Pons (tissue), 1 donor: ENCODE results near the gene SAP130.
A peak's percentile ranks its signal among the peaks of the same experiment; 100 is the strongest.

Experiments
- DNase-seq: peaks from one replicate; pipeline ENCODE4 v3.0.0-alpha.2; 2016; ENCODE audit warnings: low spot score

SAP130 gene

DNA sequence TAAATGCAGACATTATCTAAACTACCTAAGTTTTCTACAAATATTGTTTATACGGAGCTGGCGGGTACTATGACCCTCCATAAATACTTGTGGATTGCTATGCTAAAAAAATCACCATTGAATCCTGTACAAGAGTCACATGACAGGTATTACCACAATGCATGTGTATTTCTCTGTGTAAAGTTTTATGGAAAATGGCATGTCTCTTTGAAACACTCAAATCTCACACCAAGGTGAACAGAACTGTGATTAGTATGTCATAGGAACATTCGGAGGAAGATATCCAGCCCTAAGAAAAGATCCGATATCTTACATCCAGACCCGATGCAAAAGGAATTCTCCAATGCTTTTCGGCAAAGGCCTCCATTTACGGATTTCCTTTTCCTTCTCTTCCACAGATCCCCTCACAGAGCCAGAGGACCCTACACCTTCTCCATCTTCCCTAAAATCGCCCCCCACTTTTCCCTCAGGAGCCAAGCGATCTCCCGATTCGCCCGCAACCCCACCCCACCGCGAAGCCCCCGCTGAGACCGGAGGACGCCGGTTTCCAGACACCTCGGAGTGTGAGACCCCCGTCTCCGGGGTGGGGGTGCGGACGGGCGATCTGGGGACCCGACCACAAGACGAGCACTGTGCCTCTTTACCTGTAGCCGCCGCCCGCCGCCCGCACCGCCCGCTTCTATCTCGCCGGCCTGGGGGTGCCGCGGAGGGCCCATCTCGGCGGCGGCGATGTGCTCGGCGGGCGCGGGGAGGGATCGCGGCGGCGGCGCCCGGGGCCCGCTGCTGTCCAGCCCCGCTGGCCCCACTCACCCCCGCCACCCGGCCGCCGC is 1.2 kb downstream of the SAP130 start:
- peak; percentile 35 for DNase-seq

DNA sequence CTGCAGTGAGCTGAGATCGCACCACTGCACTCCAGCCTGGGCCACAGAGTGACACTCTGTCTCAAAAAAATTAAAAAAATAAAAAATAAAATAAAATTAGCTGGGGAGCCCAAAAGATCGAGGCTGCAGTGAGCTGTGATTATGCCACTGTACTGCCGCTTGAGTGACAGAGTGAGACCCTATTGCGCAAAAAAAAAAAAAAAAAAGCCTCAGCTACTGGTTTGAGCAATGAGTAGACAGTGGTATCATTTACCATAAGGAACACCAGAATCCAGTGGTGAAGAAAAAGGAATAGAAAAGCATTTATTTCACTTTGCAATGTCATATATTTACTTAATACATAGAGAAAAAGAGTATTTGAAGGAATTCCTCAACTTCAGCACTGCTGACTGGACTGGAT is 3.0 kb downstream of the SAP130 start:
- no peak for DNase-seq

GRCh38 chr2:128017561-128017960 is 10.3 kb downstream of the SAP130 start:
- DNase-seq, result no peak

DNA sequence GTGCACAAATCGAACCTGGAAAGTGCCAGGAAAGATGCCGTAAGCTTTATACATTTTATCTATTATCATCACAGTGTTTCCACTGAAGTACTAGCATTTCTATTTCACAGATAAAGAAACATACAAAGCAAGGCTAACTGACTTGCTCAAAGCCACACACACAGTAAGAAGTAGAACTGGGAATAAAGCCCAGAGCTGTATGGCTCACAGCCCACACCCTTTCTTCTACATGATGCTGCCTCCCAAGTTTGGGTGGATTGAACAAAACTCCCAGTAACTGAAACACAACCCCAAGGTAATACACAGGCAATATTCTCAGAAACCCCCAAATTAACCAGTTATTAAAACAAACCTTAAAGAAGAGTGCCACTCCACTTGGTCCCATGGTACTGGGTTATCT is 11.2 kb downstream of the SAP130 start:
- DNase-seq, result peak; percentile 22

DNA sequence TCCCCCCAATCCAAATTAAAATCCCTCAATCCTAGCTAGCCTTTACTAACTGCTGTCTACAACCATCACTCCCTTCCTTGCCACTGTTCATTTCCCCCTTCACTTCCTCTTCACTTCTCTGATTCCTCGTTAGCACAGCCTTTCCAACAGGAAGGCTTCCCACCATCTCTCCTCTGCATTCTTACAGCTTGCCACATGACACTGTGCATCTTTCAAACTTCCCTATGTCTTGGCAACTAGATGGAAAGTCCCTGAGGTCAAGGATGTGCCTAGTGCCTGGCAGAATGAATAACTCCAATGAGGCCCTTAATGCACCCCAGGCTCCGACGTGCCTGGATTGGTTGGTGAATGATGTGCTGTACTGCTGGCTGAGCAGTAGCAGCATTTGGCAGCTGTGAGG is 15.2 kb downstream of the SAP130 start:
- DNase-seq, result no peak

GRCh38 chr2:128008074-128008672 is 19.7 kb downstream of the SAP130 start:
- no peak for DNase-seq

DNA sequence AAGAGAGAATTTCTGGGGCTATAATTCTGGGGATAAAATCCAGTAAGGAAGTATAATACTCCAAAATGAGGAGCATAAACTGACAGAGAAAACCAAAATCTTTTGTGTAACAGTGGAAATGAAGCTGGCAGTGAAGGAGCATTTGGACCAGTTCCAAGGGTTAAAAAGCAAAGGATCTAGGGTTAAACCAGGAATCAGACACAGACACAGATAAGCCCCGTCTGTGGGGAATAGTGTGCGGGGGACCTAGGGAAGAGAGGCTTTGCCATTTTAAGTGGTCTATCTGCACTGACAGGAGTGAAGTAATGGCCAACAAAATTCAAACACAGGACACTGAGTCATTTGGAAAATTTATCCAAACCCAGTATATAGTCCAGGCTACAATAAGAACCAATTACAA is 23.4 kb downstream of the SAP130 start:
- DNase-seq, result no peak

GRCh38 chr2:128003463-128003862 is 24.4 kb downstream of the SAP130 start:
- no peak for DNase-seq

GRCh38 chr2:127996160-127996559 is 31.7 kb downstream of the SAP130 start:
- no peak for DNase-seq

DNA sequence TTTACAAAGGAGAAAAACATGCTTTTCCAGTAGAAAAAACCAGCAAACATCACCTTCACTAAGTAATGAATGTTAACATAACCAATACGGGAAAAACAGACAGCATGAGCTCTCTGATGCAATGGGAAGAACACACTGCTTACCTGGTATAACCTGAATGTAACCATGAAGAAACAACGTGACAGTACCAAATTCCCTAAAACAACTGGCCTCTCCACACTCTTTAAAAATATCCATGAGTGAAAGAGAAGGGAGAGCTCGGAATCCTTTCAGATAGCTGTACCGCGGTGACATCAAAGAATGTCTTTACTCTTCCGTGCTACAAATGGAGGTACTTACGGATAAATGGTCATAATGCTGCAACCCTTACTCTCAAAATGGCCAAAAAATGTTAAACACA is 32.1 kb downstream of the SAP130 start:
- DNase-seq, result no peak

- no peak for DNase-seq
Measured at GRCh38 chr2:127993659-127994058, 34.2 kb downstream of the SAP130 start.

- DNase-seq, result no peak
Measured at GRCh38 chr2:127991742-127992141, 36.1 kb downstream of the SAP130 start.

DNA sequence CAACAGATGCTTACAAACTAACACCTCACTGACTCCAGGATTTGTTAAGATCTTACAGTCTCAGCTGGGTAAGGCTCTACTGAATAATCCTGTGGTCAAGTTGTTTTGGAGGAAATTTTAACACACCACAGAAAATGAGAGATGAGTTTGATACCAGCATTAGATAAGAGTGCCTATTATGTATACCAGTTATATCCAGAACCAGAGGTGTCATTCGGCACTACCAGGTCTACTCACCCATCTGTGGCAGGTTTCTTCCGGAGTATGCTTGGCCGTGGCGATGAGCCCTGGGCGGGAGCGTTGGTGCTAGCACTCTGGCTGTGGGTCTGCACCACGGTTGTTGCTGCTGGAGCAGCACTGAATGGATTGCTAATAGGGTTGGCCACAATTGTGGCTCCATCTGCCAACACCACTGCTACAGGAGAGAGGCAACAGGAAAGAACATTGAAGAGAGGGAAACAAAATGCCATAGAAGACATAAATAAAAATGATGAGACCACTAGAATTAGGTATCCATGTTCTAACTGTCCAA is 41.2 kb downstream of the SAP130 start:
- DNase-seq, result peak; percentile 9

- DNase-seq, result no peak
Measured at GRCh38 chr2:127985735-127986134, 42.1 kb downstream of the SAP130 start.

- no peak for DNase-seq
Measured at GRCh38 chr2:127985026-127985734, 42.7 kb downstream of the SAP130 start.

- no peak for DNase-seq
Measured at GRCh38 chr2:127984551-127984950, 43.3 kb downstream of the SAP130 start.

DNA sequence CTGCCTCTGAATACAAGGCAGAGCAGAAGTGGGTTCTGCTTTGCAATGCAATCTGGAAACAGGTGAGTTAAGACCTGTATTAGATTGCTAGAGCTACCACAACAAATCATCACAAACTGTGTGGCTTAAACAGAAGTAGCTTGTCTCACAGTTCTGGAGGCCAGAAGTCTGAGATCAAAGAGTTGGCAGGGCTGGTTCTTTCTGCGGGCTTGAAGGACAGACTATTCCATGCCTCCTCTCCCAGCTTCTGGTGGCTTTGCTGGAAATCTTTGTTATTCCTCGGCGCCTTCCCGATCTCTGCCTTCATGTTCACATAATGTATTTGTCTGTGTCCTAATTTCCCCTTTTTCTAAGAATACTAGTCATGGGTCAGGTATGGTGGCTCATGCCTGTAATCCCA is 58.4 kb downstream of the SAP130 start:
- DNase-seq, result no peak

DNA sequence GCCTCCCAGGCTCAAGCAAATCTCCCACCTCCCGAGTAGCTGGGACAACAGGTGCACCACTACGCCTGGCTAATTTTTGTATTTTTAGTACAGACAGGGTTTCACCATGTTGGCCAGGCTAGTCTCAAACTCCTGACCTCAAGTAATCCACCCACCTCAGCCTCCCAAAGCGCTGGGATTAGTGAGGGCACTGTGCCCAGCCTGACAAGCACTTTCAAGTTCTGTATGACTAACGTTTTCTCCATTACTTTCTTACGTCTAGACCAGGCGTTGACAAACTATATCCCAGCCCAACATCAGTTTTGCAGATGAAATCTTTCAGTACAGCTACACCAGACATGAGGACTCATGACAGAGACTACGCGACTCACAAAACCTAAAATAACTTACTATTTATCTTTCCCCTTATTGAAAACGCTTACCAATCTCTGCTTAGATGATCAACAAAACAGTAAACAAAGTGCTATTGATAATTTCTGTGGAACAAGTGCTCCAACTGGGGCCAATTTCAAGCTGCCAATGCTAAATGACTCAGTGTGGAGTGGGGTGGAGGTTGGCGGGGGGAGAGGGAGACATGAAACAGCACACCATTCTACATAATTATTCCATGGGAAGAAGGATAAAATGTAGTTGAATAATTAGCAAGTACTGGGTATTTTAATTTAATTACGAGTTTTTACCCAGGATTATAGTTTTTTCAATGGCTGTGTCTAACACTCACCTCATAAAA is 59.1 kb downstream of the SAP130 start:
- DNase-seq, result peak; percentile 48

DNA sequence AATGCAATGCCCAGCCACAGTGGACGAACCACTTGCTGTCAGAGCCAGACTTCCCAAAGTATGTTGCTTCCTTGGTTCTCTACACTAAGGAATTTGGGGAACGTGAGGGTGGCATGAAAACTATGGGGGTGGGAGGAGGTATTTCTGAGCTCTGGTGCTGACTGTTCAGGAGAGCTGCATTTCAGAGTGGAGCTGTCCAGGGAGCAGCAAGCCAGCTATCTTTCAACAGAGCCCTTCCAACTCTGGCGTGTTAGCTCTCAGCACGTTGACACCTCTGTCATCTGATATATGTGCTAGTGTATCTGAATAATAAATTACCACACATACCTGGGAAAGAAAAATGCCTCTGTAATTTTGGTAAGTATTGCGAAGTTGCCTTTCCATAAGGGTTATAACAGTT is 66.1 kb downstream of the SAP130 start:
- DNase-seq, result no peak

DNA sequence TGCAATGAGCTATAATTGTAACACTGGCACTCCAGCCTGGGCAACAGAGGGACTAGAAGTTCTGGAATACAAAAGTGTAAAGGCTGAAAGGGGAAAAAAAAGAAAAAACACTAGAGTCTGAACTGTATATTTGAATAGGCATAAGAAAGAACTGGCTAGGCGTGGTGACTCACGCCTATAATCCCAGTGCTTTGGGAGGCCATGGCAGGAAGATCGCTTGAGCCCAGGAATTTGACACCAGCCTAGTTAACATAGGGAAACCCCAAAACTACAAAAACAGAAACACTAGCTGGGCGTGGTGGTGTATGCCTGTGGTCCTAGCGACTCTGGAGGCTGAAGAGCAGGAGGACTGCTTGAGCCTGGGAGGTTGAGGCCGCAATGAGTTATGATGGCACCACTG is 70.6 kb downstream of the SAP130 start:
- no peak for DNase-seq

DNA sequence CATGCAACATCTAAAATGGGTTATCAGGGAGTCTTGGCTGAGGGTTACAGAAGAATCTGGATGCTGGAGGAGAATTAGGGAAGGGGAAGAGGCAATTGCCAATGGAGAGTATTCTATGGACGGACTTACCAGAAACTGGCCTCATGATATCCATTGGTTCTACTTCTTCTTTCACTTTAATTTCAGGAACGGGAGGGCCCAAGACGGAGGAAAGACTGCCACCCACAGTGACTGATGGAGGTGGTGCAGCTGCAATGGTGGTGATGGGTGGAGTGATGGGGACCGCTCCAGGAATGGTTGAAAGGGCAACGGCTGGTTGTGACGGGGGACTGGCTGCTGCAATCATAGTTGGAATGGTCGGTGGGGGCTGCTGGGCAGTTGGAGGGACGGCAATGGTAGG is 73.0 kb downstream of the SAP130 start:
- peak; percentile 45 for DNase-seq

DNA sequence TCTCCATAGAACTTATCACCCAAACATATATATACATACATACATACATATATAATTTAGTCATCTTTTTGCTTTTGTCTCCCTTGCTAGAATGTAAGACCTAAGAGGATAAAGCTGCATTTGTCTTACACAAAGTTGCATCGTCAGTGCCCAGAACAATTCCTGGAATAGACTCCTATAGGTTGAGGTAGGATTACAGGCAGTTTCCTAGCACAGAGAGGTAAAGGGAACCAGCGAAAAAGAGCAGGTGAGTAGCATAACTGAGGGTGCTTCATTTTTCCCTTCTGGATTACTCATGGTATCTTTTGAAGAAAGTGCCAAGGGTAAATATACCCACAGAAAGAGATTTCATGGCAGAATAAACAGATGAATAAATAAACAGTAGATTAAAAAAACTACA is 74.0 kb downstream of the SAP130 start:
- no peak for DNase-seq
